CD4-positive, alpha-beta T cell treated with Interleukin-17A for 4 hours (primary cell): ENCODE results near the gene SLC7A9.
"Not testable (repeated sequence)": the region's sequence is repeated elsewhere in the genome, so short reads cannot be mapped to it uniquely, and the experiment has no call there.

Experiments
- DNase-seq: peaks from one replicate; pipeline ENCODE4 v3.0.0-alpha.2; 2020; ENCODE audit warnings: mixed read lengths

SLC7A9 gene

GRCh38 chr19:32869369-32869965, at the start of gene SLC7A9:
TSS of gene SLC7A9 (minus strand) at chr19:32869767. CDS start at chr19:32868534, 1,233 bp downstream.
- no peak for DNase-seq

DNA sequence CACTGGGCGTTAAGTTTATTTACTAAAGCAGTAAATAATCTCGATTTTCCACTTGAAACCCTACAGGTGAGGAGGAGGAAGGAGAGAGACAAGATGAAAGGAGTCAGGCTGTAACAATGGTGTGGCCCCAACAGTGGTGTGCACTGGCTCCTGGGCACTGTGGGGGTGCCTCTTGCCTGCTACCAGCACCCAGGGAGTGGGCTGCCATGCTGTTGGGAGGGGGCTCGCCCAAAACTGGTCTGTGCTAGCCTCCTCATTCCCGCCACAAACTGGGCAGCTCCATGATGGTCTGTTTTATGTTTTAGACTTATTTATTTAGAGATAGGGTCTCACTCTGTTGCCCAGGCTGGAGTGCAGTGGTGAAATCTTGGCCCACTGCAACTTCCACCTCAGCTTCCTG, 49.8 kb upstream of the SLC7A9 start:
- DNase-seq = no peak

DNA sequence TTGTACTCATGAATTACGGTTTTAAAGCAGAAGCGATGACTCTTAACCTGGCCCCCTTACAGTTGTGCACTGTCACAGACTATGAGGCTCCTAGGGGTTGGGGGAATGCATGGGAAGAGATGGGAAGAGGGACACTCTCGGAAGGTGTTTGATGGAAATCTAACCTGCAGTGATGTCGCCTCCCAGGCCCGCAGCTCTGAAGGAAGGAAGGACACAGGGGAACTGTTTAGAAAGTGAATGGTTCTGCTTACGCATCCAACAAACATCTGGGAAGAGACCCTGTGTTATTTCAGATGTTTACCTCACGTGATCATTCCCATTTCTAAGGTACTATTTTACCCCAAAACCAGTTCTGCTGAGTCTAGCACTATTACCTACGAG, 48.0 kb upstream of the SLC7A9 start:
- DNase-seq = no peak

DNA sequence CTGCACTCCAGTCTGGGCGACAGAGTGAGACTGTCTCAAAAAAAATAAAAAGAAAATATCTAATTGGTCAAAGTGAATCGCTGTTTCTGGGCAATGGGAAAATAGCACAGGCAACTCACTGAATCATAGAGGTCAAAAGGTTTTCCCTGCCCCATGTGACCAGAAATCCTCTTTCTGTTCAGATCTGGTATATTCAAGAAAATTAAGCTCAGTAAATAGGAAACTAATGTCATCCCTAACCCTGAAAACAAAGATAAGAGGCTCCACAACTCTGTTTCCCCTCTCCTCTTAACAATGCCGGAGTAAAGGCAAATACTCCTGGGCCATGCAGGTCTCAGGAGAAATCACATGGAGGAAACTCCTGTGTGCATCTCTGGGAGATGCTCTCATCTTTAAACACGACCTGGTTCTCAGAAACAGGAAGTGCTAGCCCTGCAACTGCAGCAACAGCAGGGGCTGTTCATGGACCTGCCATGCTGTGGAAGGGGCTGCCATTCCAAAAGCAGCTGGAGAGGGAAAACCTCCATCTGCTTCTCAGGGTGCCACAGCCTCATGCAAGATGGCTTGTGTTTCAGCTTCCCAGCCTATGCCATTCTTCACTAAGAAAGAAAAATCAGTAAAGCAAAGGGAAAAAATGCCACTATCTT, 47.5 kb upstream of the SLC7A9 start:
- no peak for DNase-seq

DNA sequence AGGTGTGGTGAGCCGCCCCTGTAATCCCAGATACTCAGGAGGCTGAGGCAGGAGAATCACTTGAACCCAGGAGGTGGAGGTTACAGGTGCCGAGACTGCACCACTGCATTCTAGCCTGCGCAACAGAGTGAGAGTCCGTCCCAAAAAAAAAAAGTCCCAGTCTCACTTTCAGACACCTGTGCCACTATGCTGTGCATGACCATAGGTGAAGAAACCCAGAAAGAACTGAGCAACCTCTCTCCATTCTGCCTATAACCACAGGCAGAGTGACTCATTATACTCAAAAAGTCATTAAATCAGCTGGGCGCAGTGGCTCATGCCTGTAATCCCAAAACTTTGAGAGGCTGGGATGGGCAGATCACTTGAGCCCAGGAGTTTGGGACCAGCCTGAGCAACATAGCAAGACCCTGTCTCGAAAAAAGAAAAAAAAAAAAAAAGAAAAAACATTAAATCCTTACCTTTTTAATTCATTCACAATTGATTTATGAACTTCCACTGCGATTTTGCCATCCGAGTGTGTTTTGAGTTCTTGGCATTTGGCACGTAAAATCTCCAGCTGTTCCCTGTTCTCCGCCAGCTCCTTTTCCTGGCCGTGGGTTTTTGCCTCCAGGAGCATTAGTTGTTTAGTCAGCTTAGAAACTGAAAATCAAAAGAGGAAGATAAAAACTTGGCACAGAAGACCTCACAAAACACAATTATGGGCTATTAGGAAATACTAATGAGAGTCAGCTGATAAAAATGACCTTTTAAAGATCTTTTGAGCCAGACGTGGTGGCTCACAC, 45.5 kb upstream of the SLC7A9 start:
- DNase-seq = no peak

GRCh38 chr19:32911467-32911866, 41.9 kb upstream of the SLC7A9 start:
- DNase-seq = no peak

- no peak for DNase-seq
Observed at GRCh38 chr19:32910874-32911273, 41.3 kb upstream of the SLC7A9 start.

- DNase-seq = no peak
Observed at GRCh38 chr19:32910094-32910493, 40.5 kb upstream of the SLC7A9 start.

GRCh38 chr19:32909257-32909656, 39.7 kb upstream of the SLC7A9 start:
- DNase-seq = no peak

- no peak for DNase-seq
Observed at GRCh38 chr19:32908641-32909190, 39.1 kb upstream of the SLC7A9 start.

DNA sequence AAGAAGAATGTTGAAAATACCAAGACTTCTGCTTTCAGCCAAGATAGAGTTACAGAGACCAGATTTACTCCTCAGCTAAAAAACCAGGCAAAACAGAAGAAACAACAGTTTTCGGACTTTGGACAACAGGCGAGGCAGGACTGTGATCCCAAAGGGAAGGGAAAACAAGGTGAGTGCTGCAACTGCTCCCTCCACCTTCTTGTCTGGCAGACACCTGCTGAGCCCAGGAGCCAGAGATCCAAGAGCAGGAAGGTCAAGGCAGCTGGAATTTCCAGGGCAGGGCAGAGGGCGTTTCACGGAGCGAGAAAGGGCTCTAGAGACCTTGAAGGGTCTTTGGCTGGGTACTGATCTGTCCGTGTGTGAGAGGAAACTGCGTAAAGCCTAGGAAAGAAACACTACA, 32.9 kb upstream of the SLC7A9 start:
- no peak for DNase-seq

DNA sequence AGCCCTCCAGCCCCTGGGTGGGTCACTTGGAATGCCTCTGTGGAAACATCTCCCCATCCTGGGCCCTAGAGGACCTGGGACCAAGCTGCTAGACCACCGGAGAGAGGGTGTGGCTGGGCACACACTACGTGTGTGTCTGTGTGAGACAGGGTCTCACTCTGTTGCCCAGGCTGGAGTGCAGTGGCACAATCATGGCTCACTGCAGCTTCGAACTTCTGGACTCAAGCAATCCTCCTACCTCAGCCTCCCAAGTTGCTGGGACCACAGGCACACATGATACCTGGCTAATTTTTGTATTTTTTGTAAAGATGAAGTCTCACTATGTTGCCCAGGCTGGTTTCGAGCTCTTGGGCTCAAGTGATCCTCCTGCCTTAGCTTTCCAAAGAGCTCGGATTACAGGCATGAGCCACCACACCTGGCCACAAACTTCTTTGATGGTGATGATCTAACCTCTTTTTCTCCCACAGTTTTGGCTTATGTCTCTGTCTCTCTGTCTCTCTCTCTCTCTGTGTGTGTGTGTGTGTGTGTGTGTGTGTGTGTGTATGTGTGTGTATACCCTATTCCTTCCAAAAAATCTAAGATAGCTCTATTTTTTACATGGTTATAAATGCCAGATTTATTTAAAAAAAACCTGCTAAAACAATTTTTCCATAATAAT, 32.1 kb upstream of the SLC7A9 start:
- DNase-seq = no peak

GRCh38 chr19:32896516-32897214, 27.1 kb upstream of the SLC7A9 start:
- DNase-seq = no peak

GRCh38 chr19:32895384-32895783, 25.8 kb upstream of the SLC7A9 start:
- no peak for DNase-seq

GRCh38 chr19:32891609-32892008, 22.0 kb upstream of the SLC7A9 start:
- DNase-seq = no peak

DNA sequence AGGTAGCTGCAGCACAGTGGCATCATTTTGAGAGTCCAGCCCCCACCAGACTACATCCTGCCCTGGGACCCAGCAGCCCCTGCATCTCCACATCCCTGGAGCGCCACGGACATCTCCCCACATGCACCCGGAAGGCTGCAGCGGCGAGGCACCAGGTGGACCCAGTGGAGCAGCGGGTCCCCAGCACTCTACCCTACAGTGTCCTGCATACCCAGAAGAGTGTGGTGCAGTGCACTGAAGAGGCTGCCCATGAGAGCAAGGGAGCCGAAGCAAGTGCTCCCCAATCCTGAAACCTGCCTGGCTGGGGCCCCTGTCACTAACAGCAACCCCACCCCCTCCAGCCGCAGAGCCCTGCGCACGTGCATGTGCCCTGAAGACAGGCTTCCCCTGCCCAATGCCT, 21.3 kb upstream of the SLC7A9 start:
- no peak for DNase-seq

- DNase-seq = no peak
Observed at GRCh38 chr19:32890326-32890725, 20.8 kb upstream of the SLC7A9 start.

DNA sequence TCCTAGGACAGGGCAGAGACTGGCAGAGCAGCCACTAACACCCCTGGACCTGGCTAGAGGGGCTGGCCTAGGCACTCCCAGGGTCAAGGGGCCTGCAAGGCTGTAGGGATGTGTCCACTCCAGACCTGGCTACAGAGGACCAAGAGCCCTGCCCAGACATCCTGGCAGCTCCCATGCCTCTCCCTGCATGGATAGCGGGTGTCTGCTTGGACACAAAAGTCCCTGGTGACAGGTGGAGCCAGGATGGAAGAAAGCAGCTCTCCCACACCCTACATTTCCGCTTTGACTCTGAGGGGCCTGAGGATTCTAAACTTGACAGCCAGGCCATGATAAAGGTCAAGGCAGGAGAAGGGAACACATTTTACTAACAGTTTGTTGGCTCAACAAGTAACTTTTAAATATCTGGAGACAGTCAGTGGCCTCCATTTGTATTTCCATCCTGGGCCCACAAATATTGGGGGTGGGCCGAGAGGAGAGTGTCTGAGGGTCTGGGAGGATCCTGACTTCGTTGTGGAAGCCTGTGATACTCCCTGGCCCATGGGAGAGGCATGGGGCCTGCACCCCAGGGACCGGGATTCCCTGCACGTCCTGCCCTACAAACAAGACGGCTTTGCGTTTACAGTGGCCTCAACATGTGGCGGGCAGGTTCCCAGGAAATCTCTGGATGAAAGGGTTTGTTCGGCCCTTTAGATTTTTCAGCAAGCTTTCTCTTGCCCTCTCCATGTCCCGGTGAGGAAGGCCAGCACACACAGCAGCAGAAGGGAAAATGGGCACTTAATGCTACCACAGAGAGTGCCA, 19.8 kb upstream of the SLC7A9 start:
- DNase-seq = no peak

GRCh38 chr19:32887572-32888215, 18.1 kb upstream of the SLC7A9 start:
- no peak for DNase-seq

- DNase-seq = no peak
Observed at GRCh38 chr19:32886241-32886640, 16.7 kb upstream of the SLC7A9 start.

DNA sequence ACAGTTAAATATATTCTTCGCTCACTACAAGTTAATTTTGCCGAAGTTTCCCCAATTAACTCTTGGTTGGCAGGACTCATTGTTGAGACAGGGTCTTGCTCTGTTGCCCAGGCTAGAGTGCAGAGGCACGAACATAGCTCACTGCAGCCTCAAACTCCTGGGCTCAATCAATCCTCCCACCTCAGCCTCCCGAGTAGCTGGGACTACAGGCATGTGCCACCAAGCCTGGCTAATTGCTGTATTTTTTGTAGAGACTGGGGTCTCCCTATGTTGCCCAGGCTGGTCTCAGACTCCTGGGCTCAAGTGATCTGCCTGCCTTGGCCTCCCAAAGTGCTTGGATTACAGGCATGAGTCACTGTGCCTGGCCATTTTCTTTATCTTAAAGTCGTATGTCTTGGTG, 15.7 kb upstream of the SLC7A9 start:
- DNase-seq = not testable (repeated sequence)
